Right lobe of liver (tissue), 6 donors: Measurements from ENCODE around the gene LENG8. TPM values are rescaled to one million over a fixed set of nuclear protein-coding genes. Genes with fewer than 3 reads are reported as not detected.

Source experiments
- ATAC-seq, 4 donors: fragments of 200-7000 bp; cut with Tn5 transposase; one replicate each; pipeline ENCODE4 v1.9.1; 2020; ENCODE audit warnings: mild to moderate bottlenecking in 4 of 4, moderate library complexity in 4 of 4
- DNase-seq, 3 donors: peaks; one replicate each; pipeline ENCODE4 v3.0.0-alpha.2; 2020
- H3K27ac ChIP-seq, 3 donors: fragments of 200-600 bp; one replicate each; pipeline ENCODE4 v1.8.0; 2022
- H3K27me3 ChIP-seq, 2 donors: fragments of 200-600 bp; one replicate each; pipeline ENCODE4 v1.8.0; 2022
- H3K36me3 ChIP-seq, 4 donors: fragments of 200-600 bp; sonication (generic) in 1 of 4; one replicate each; pipeline versions ENCODE4 v1.5.1 to v1.8.0; 2017 to 2022; ENCODE audit warnings: control low read depth in 1 of 4
- H3K4me1 ChIP-seq, 4 donors: fragments of 200-600 bp; sonication (generic) in 1 of 4; one replicate each; pipeline versions ENCODE4 v1.5.1 to v1.8.0; 2017 to 2022; ENCODE audit warnings: control low read depth in 1 of 4
- H3K4me3 ChIP-seq, 3 donors: fragments of 200-600 bp; one replicate each; pipeline ENCODE4 v1.8.0; 2022
- H3K9me3 ChIP-seq, 4 donors: fragments of 200-600 bp; sonication (generic) in 1 of 4; one replicate each; pipeline versions ENCODE4 v1.5.1 to v1.8.0; 2017 to 2022; ENCODE audit warnings: control low read depth in 1 of 4
- CTCF ChIP-seq, 4 donors: fragments of 200-600 bp in 3 of 4; fragments of 450-650 bp in 1 of 4; IDR thresholded peaks; one replicate each; pipeline versions ENCODE4 v1.5.1 to v1.8.0; 2016 to 2022; ENCODE audit warnings: antibody characterized with exemption in 4 of 4, mild to moderate bottlenecking in 2 of 4
- POLR2A ChIP-seq: fragments of 450-650 bp; IDR thresholded peaks from one replicate; pipeline ENCODE4 v1.6.1; 2017; ENCODE audit warnings: antibody characterized with exemption, mild to moderate bottlenecking
- WGBS: methylation state at CpG from one replicate; pipeline ENCODE4 v1.1.6; 2018; ENCODE audit warnings: low coverage, low lambda C conversion rate; ENCODE audit not compliant: insufficient coverage; ENCODE audit errors: missing lambda C conversion rate; 5-methylcytosine and 5-hydroxymethylcytosine counted together
- intact Hi-C, 2 donors: fragments of 100-400 bp; cut with DNase I; formaldehyde crosslinking; loops; one replicate each; pipeline versions ENCODE4 v1.11.2 to v1.14.1; 2022
- total RNA-seq, 6 experiments: library from RNA; depleted of rRNA in 2 of 6; stranded (reverse); fragments of >200 nt in 2 of 6; fragmentation: NEBNext Ultra II Directional in 3 of 6; extraction: Animal tissue kit (Norgen Biotek cat#: 25700) in 3 of 6; gene quantifications; one replicate each; pipeline versions ENCODE4 v1.1.0 to v1.2.4, GENCODE V29; 2016 to 2023
- donor health status: DM: no; HTN: yes; CAD: no.
- donor health status: DM: no; HTN: no; CAD: no.
- donor health status: DM: no; HTN: no; CAD: no.
- donor health status: DM: no; HTN: yes; CAD: no.
- donor health status: DM: no; HTN: yes; CAD: no.

Gene LENG8
- total RNA-seq, 6 experiments from 2014 or later, result 29.8 to 66.3 (median 41.1) TPM

GRCh38 chr19:54470991-54471782 lies 22.2 kb downstream of the LENG8 start:
- no peak for TF ChIP-seq CTCF (IDR thresholded peaks at IDR 0.05)
- no peak for TF ChIP-seq POLR2A
- WGBS, result 0% methylated on average over 14 of the region's 60 CpGs
- ATAC-seq (peak; percentile 25 to 39 (median 34)), DNase-seq (no peak)
- Histone ChIP-seq H3K27ac (peak overlapping the region in 2 of 3 donors; percentile 37 to 66), H3K36me3 (no peaks in the 10 kb centered on the region), H3K9me3 (no peaks in the 10 kb centered on the region), H3K4me3 (peak overlapping the region in 2 of 3 donors; percentile 14 to 31), H3K27me3 (peaks cover 0 to 9% of the 10 kb centered on the region in 2 donors), H3K4me1 (no peaks in the 10 kb centered on the region)
- intact Hi-C loops, result no loop called here

DNA sequence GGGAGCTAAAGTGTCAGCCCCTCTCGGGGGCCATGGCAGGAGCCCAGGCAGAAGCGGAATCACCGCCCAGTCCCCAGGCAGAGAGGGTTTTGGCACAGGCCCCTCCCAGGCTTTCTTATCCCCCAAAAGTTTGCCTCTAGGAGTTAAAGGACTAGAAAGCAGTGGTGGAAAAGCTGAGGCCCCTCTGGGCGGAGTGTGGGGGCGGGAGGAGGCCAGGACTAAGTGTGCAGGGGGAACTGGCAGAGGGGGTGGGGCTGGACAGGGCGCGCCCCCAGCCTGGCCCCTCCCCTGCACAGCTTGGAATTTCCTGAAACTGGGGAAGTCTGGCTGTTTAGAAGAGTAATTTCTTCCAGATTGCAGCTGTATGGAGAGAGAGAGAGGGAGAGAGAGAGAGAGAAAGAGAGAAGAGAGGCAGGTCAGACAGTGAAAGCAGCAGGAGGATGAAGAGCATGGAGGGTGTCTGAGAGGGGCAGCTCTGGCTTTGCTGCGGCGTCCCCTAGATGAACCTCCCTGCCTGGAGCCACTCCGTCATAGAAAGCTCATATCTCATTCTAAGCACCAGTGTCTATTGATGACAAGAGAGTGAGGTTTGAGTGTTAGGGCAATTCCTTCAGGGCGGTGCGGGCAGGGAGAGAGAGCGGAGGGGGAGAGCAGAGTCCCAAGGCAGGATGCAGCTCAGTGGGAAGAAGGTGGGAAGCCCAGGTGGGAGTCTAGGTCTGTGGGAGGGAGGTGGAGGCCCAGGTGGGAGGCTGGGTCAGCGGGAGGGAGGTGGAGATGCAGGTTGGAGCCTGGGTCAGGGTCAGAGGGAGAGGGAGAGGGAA lies 24.3 kb downstream of the LENG8 start, which contains the start of gene CDC42EP5:
CDC42EP5 (minus strand) TSS at position 226 of the 821 bp plus-strand sequence. CDS start 7,749 bp downstream, outside the sequence.
- WGBS, result 20% methylated on average over 9 of the region's 14 CpGs
- Histone ChIP-seq H3K9me3 (no peaks in the 10 kb centered on the region), H3K27ac (peak within 1 kb of the TSS in 2 of 3 donors; percentile 29 to 48), H3K4me1 (no peaks in the 10 kb centered on the region), H3K36me3 (no peaks in the 10 kb centered on the region), H3K4me3 (peak within 1 kb of the TSS in 1 of 3 donors; percentile 24), H3K27me3 (peaks cover 0 to 9% of the 10 kb centered on the region in 2 donors)
- intact Hi-C loops, result no loop called here
- peak; percentile 76 to 87 (median 83) for ATAC-seq
- peak in 2 of 3 donors; percentile 46 to 68 for DNase-seq
- TF ChIP-seq POLR2A (peak; percentile 33), CTCF (IDR thresholded peaks at IDR 0.05) (no peak)

DNA sequence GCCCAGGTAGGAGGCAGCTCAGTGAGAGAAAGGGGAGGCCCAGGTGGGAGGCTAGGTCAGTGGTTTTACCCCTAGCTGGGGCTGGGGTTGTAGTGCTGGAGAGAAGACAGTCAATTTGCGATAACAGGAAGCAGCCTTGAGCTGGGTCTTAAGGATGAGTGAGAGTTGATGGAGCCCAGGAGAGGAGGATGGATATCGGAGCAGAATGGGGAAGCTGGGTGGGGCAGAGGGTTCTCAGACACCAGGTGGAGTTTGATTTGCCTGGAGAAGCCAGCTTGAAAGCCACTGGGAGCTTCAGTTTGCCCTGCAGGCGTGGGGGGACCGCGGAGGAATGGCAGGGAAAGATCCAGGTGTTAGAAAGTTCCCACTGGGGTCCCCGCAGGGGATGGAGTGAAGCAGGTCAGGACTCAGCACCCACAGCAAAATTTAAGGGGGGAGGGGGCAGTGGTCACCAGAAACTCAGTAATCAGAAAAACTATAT lies 24.9 kb downstream of the LENG8 start:
- H3K27ac ChIP-seq, result peak overlapping the region in 2 of 3 donors; percentile 29 to 48
- WGBS, result 62% methylated on average over 6 of the region's 6 CpGs
- DNase-seq, result no peak
- no peaks in the 10 kb centered on the region for H3K4me1 ChIP-seq
- TF ChIP-seq POLR2A, result no peak
- TF ChIP-seq CTCF (IDR thresholded peaks at IDR 0.05), result no peak
- H3K4me3 ChIP-seq, result no peak overlapping the region
- no peaks in the 10 kb centered on the region for H3K36me3 ChIP-seq
- no peak for ATAC-seq
- intact Hi-C loops, result no loop called here
- peaks cover 0 to 9% of the 10 kb centered on the region in 2 donors for H3K27me3 ChIP-seq
- H3K9me3 ChIP-seq, result no peaks in the 10 kb centered on the region

GRCh38 chr19:54475706-54476105 lies 26.7 kb downstream of the LENG8 start:
- Histone ChIP-seq H3K27me3 (peaks cover 0 to 9% of the 10 kb centered on the region in 2 donors), H3K36me3 (no peaks in the 10 kb centered on the region), H3K4me1 (no peaks in the 10 kb centered on the region), H3K4me3 (no peak overlapping the region), H3K27ac (no peak overlapping the region), H3K9me3 (no peaks in the 10 kb centered on the region)
- intact Hi-C loops, result no loop called here
- DNase-seq, result no peak
- no peak for ATAC-seq
- TF ChIP-seq POLR2A (no peak), CTCF (IDR thresholded peaks at IDR 0.05) (no peak)
- WGBS, result 81% methylated on average over 6 of the region's 11 CpGs
